Brain pericyte (primary cell): ENCODE results near the gene SMPD2.

Experiments used
- DNase-seq: peaks from one replicate; pipeline ENCODE4 v3.0.0-alpha.2; 2012; ENCODE audit warnings: low read depth, low spot score

Gene SMPD2

DNA sequence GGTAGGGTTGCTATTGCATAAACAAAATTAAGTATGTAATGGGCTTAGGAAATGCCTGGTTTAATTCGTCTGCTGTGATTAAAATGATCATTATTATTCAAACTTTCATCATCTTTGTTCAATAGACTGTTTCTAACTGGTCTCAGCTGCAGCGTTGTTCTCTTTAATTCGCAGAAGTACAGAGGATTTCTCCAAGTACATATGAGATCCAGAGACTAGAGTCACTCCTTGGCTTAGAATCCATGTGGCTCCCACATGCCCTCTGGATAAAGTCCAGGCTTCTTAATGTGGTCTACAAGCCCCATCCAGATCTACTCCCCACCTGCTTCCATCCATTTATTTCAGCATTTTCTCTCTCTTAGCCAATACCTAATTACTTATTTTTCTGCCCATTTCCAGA, 43.6 kb downstream of the SMPD2 start:
- DNase-seq, result no peak

DNA sequence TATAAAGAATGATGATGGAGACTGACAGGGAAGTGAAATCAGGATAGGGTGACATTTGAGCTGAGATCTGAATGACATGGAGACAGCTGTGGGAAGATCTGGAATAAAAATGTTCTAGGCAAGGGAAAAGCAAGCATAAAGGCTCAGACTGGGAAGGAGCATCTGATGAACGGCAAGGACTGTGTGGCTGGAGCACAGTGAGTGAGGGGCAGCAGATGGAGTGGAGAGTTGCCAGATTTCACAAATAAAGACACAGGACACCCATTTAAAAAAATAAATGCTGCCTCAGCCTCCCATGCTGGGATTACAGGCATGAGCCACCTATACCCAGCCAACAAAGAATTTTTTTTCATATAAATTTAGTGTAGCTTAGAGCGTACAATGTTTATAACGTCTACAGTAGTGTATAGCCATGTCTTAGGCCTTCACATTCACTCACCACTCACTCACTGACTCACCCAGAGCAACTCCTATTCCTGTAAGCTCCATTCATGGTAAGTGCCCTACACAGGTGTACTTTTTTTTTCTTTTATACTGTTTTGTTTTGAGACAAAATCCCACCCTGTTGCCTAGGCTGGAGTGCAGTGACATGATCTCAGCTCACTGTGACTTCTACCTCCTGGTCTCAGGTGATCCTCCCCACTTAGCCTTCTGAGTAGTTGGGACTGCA, 44.9 kb downstream of the SMPD2 start:
- DNase-seq, result no peak

- no peak for DNase-seq
Measured at GRCh38 chr6:109486068-109486467, 45.5 kb downstream of the SMPD2 start.

GRCh38 chr6:109488001-109488400, 47.5 kb downstream of the SMPD2 start:
- no peak for DNase-seq

- DNase-seq, result no peak
Measured at GRCh38 chr6:109490713-109491112, 50.2 kb downstream of the SMPD2 start.

- no peak for DNase-seq
Measured at GRCh38 chr6:109491207-109491938, 50.8 kb downstream of the SMPD2 start.
